Retinal pigment epithelial cell (primary cell): ENCODE results near the gene C12orf57.

Experiments
- DNase-seq: peaks from one replicate; pipeline ENCODE4 v3.0.0-alpha.2; 2010; ENCODE audit warnings: low read depth
- H3K4me3 ChIP-seq: 2 replicates; pipeline ENCODE4 v1.5.1; 2011; ENCODE audit warnings: mild to moderate bottlenecking, low read length, control low read depth, moderate library complexity
- CTCF ChIP-seq: conservative IDR thresholded peaks from 2 replicates; pipeline ENCODE4 v1.5.1; 2011; ENCODE audit warnings: low read depth, low read length, control low read depth, inconsistent platforms

The C12orf57 gene

GRCh38 chr12:6955108-6956020, 11.5 kb downstream of the C12orf57 start:
- TF ChIP-seq CTCF = no peak
- no peak overlapping the region for H3K4me3 ChIP-seq
- DNase-seq = no peak

GRCh38 chr12:6956021-6956727, 12.4 kb downstream of the C12orf57 start:
- no peak for DNase-seq
- no peak for TF ChIP-seq CTCF
- no peak overlapping the region for H3K4me3 ChIP-seq

GRCh38 chr12:6957151-6957701, 13.4 kb downstream of the C12orf57 start:
- H3K4me3 ChIP-seq = no peak overlapping the region
- no peak for DNase-seq
- TF ChIP-seq CTCF = no peak

GRCh38 chr12:6957741-6958608, 14.2 kb downstream of the C12orf57 start:
- DNase-seq = no peak
- no peak for TF ChIP-seq CTCF
- H3K4me3 ChIP-seq = no peak overlapping the region

GRCh38 chr12:6958609-6959057, 14.8 kb downstream of the C12orf57 start:
- no peak overlapping the region for H3K4me3 ChIP-seq
- TF ChIP-seq CTCF = no peak
- no peak for DNase-seq

GRCh38 chr12:6959058-6959804, 15.4 kb downstream of the C12orf57 start:
- DNase-seq = no peak
- TF ChIP-seq CTCF = no peak
- no peak overlapping the region for H3K4me3 ChIP-seq
